K562 (cell line): ENCODE results near the gene CENPT.

Experiments
- CTCF ChIP-seq, 3 experiments: IDR thresholded peaks in 2 of 3; conservative IDR thresholded peaks in 1 of 3; 2 replicates each; pipeline ENCODE4 v1.5.1; 2011 to 2012; ENCODE audit warnings: low read length in 3 of 3, mild to moderate bottlenecking in 3 of 3, control low read depth in 2 of 3, improper control_type of control experiment in 1 of 3, inconsistent platforms in 1 of 3, low read depth in 1 of 3, mixed read lengths in 1 of 3, moderate library complexity in 1 of 3; ENCODE audit not compliant: insufficient read depth in 2 of 3
- EP400 ChIP-seq: fragments of 450-650 bp; IDR thresholded peaks from 2 replicates; pipeline ENCODE4 v1.6.1; 2017; ENCODE audit warnings: antibody characterized with exemption, mild to moderate bottlenecking, moderate library complexity
- JUND ChIP-seq, 2 experiments: IDR thresholded peaks; 2 replicates in 1 of 2; 3 replicates in 1 of 2; pipeline ENCODE4 v1.6.1; 2011; ENCODE audit warnings: borderline replicate concordance in 2 of 2, low read depth in 2 of 2, low read length in 2 of 2, improper control_type of control experiment in 1 of 2, missing biosample characterization in 1 of 2, missing genetic modification characterization in 1 of 2, missing genetic modification reagents in 1 of 2
- LCOR ChIP-seq: sonication (generic); formaldehyde crosslinking; IDR thresholded peaks from 2 replicates; pipeline ENCODE4 v1.8.0; 2022; ENCODE audit warnings: mild to moderate bottlenecking, missing genetic modification reagents
- PTBP1 ChIP-seq: fragments of 200-400 bp; formaldehyde crosslinking; IDR thresholded peaks from 2 replicates; pipeline ENCODE4 v1.6.1; 2017; ENCODE audit warnings: low read depth, low read length
- SNAPC5 ChIP-seq: fragments of 250-450 bp; sonication (Bioruptor Pico); IDR thresholded peaks from 2 replicates; pipeline ENCODE4 v1.8.0; 2021; ENCODE audit warnings: moderate library complexity, mild to moderate bottlenecking, inconsistent platforms
- SP2 ChIP-seq: IDR thresholded peaks from 2 replicates; pipeline ENCODE4 v1.6.1; 2011; ENCODE audit warnings: mild to moderate bottlenecking, low read depth, low read length, moderate library complexity; ENCODE audit not compliant: poor library complexity, severe bottlenecking; ENCODE audit errors: extremely low read depth
- THRAP3 ChIP-seq: fragments of 450-650 bp; IDR thresholded peaks from 2 replicates; pipeline ENCODE4 v1.6.1; 2016; ENCODE audit warnings: mild to moderate bottlenecking, inconsistent platforms, borderline replicate concordance
- YY1 ChIP-seq, 3 experiments: IDR thresholded peaks; 2 replicates each; pipeline ENCODE4 v1.6.1; 2011; ENCODE audit warnings: low read length in 2 of 3, mild to moderate bottlenecking in 2 of 3, moderate library complexity in 2 of 3, borderline replicate concordance in 1 of 3, control low read depth in 1 of 3, low read depth in 1 of 3; ENCODE audit not compliant: insufficient read depth in 3 of 3, insufficient replicate concordance in 2 of 3, control insufficient read depth in 1 of 3, insufficient read length in 1 of 3; ENCODE audit errors: extremely low read depth in 1 of 3

GRCh38 chr16:67843343-67843765 lies 4.1 kb downstream of the CENPT start:
- TF ChIP-seq SP2 (no peak), PTBP1 (no peak), JUND (IDR thresholded peaks at IDR 0.05; ENCODE audit: borderline replicate concordance, low read depth, low read length) (no peak), JUND (tag; IDR thresholded peaks at IDR 0.05; ENCODE audit: borderline replicate concordance, low read depth, low read length) (no peak), LCOR (no peak), SNAPC5 (CRISPR knock-in tag) (no peak), YY1 (IDR thresholded peaks at IDR 0.05; ENCODE audit: borderline replicate concordance in 1 of 3, control insufficient read depth in 1 of 3, extremely low read depth in 1 of 3, insufficient read depth in 3 of 3, insufficient read length in 1 of 3, insufficient replicate concordance in 2 of 3, low read depth in 1 of 3, low read length in 2 of 3) (no peak), CTCF (IDR thresholded peaks at IDR 0.05 in 2 of 3, conservative IDR thresholded peaks at IDR 0.05 in 1 of 3; ENCODE audit: insufficient read depth in 2 of 3, low read depth in 1 of 3, low read length in 3 of 3) (no peak), EP400 (no peak), THRAP3 (no peak)
